Measurements from ENCODE around the gene TENM4. TPM values are rescaled to one million over a fixed set of nuclear protein-coding genes. Genes with fewer than 3 reads are reported as not detected.

TENM4 gene
- total and polyA plus RNA-seq, 2 of the 13 experiments (the other 11 are each of a cell fraction or from before 2014, with no cell fraction given): not detected

- no peaks in the 10 kb centered on the region for H3K9me3 ChIP-seq (ENCODE audit: low read length)
- BruUV-seq (replicated peaks): no TSS peak
- no peak overlapping the region for H3K9ac ChIP-seq (ENCODE audit: insufficient read depth, low read depth, low read length)
- no peak for ATAC-seq
- intact Hi-C loops (cut with micrococcal nuclease; ENCODE audit: unreplicated experiment): loop anchor here (5.0 kb wide), 1 partner anchor 665 kb away; no protein-coding TSS in a partner anchor
- in situ Hi-C loops (cut with HindIII; ENCODE audit: extremely low pct_ligation_motif_present, low pct_unique_long_range_greater_than_20kb): no loop called here
- no peak for FAIRE-seq
- DNase-seq (ENCODE audit: low spot score): no peak
- ChIA-PET POLR2A (no interaction called here), CTCF (ENCODE audit: low intra/inter-chr PET ratio, low total read pairs) (no interaction called here)
- 32% methylated on average over 4 of the region's 4 CpGs for WGBS (ENCODE audit: low lambda C conversion rate)
- no peak overlapping the region for H3K4me3 ChIP-seq (replicated peaks in 1 of 3; ENCODE audit: insufficient read depth in 1 of 3, low read depth in 2 of 3, low read length in 3 of 3)
- H3K79me2 ChIP-seq (ENCODE audit: insufficient read depth, low read length): no peaks in the 10 kb centered on the region
- H3K4me2 ChIP-seq (ENCODE audit: low read depth, low read length): no peak overlapping the region
- no peak overlapping the region for H3K27ac ChIP-seq (ENCODE audit: extremely low read length, insufficient read depth, low read length)
- H3K27me3 ChIP-seq (ENCODE audit: control insufficient read depth in 1 of 2, insufficient read depth in 2 of 2, low read length in 2 of 2): peaks cover 0 to 7% of the 10 kb centered on the region in 2 experiments; a peak in 2 of 5 replicates
- no peaks in the 10 kb centered on the region for H4K20me1 ChIP-seq (ENCODE audit: insufficient read depth, low read length)
- no peaks in the 10 kb centered on the region for H3K4me1 ChIP-seq (ENCODE audit: insufficient read depth, low read length)
- H3K36me3 ChIP-seq (replicated peaks in 1 of 2; ENCODE audit: control insufficient read depth in 1 of 2, insufficient read depth in 2 of 2, low read length in 2 of 2): no peaks in the 10 kb centered on the region
- H2AFZ ChIP-seq (ENCODE audit: low read length): no peak overlapping the region
- no peak for TF ChIP-seq REPIN1 (CRISPR knock-in tag; IDR thresholded peaks at IDR 0.05; ENCODE audit: borderline replicate concordance, low read depth)
- TF ChIP-seq, protein P1, sequence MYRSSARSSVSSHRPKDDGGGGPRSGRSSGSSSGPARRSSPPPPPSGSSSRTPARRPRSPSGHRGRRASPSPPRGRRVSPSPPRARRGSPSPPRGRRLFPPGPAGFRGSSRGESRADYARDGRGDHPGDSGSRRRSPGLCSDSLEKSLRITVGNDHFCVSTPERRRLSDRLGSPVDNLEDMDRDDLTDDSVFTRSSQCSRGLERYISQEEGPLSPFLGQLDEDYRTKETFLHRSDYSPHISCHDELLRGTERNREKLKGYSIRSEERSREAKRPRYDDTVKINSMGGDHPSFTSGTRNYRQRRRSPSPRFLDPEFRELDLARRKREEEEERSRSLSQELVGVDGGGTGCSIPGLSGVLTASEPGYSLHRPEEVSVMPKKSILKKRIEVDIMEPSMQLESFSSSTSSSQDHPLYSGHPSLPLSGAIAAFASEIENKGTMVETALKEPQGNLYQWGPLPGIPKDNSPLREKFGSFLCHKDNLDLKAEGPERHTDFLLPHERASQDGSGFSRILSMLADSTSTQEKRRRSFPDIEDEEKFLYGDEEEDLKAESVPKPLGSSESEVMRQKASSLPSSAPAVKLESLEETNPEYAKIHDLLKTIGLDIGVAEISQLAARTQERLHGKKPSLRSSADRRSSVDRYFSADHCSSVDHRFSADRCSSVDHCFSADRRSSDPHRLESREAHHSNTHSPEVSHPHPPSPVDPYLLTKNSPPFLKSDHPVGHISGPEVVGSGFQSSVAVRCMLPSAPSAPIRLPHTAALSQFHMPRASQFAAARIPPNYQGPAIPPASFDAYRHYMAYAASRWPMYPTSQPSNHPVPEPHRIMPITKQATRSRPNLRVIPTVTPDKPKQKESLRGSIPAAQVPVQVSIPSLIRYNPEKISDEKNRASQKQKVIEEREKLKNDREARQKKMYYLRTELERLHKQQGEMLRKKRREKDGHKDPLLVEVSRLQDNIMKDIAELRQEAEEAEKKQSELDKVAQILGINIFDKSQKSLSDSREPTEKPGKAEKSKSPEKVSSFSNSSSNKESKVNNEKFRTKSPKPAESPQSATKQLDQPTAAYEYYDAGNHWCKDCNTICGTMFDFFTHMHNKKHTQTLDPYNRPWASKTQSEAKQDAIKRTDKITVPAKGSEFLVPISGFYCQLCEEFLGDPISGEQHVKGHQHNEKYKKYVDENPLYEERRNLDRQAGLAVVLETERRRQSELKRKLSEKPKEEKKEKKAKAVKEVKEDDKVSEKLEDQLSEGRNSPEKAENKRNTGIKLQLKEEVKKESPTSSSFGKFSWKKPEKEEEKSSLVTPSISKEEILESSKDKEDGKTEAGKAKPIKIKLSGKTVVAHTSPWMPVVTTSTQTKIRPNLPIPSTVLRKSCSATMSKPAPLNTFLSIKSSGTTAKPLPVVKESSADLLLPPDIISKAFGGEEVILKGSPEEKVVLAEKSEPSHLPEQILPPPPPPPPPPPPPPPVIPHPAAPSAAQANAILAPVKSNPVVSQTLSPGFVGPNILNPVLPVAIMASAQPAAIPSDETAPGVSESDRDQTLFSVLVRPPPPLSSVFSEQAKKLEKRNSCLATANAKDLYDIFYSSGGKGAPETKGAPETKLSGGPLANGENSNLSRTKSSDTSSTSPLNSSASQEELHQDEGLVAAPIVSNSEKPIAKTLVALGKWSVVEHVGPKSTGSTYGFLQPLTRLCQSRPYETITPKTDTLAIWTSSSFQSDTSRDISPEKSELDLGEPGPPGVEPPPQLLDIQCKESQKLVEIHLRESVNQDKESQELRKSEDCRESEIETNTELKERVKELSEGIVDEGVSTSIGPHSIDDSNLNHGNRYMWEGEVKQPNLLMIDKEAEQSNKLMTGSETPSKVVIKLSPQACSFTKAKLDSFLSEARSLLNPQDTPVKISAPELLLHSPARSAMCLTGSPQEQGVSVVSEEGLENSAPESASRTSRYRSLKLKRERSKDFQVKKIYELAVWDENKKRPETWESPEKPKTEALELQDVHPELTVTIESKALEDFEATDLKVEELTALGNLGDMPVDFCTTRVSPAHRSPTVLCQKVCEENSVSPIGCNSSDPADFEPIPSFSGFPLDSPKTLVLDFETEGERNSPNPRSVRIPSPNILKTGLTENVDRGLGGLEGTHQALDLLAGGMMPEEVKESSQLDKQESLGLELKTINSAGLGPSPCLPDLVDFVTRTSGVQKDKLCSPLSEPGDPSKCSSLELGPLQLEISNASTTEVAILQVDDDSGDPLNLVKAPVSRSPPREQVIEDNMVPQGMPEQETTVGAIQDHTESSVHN (CRISPR knock-in tag; IDR thresholded peaks at IDR 0.05): no peak
- TF ChIP-seq MAF1 (CRISPR knock-in tag; IDR thresholded peaks at IDR 0.05; ENCODE audit: borderline replicate concordance): no peak
- TF ChIP-seq, protein P2, sequence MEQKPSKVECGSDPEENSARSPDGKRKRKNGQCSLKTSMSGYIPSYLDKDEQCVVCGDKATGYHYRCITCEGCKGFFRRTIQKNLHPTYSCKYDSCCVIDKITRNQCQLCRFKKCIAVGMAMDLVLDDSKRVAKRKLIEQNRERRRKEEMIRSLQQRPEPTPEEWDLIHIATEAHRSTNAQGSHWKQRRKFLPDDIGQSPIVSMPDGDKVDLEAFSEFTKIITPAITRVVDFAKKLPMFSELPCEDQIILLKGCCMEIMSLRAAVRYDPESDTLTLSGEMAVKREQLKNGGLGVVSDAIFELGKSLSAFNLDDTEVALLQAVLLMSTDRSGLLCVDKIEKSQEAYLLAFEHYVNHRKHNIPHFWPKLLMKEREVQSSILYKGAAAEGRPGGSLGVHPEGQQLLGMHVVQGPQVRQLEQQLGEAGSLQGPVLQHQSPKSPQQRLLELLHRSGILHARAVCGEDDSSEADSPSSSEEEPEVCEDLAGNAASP (CRISPR knock-in tag; IDR thresholded peaks at IDR 0.05; ENCODE audit: borderline replicate concordance): no peak
- no peak for TF ChIP-seq TERF1 (CRISPR knock-in tag; IDR thresholded peaks at IDR 0.05)
- no peak for TF ChIP-seq RFX3 (CRISPR knock-in tag; IDR thresholded peaks at IDR 0.05)
- TF ChIP-seq, protein P3, sequence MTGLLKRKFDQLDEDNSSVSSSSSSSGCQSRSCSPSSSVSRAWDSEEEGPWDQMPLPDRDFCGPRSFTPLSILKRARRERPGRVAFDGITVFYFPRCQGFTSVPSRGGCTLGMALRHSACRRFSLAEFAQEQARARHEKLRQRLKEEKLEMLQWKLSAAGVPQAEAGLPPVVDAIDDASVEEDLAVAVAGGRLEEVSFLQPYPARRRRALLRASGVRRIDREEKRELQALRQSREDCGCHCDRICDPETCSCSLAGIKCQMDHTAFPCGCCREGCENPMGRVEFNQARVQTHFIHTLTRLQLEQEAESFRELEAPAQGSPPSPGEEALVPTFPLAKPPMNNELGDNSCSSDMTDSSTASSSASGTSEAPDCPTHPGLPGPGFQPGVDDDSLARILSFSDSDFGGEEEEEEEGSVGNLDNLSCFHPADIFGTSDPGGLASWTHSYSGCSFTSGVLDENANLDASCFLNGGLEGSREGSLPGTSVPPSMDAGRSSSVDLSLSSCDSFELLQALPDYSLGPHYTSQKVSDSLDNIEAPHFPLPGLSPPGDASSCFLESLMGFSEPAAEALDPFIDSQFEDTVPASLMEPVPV (CRISPR knock-in tag; IDR thresholded peaks at IDR 0.05): no peak
- no peak for TF ChIP-seq ZNF607 (CRISPR knock-in tag; IDR thresholded peaks at IDR 0.05; ENCODE audit: borderline replicate concordance)
- no peak for TF ChIP-seq ZNF879 (CRISPR knock-in tag; IDR thresholded peaks at IDR 0.05)
- TF ChIP-seq ZNF567 (CRISPR knock-in tag; IDR thresholded peaks at IDR 0.05; ENCODE audit: borderline replicate concordance): no peak
- no peak for TF ChIP-seq ARID2 (CRISPR knock-in tag; IDR thresholded peaks at IDR 0.05; ENCODE audit: borderline replicate concordance)
These were observed 528.1 kb downstream of the TENM4 start for GRCh38 chr11:78912778-78913177.

All from HepG2 (cell line).